BJ (cell line): ENCODE data around the gene SMARCA1. TPM values are rescaled to one million over a fixed set of nuclear protein-coding genes. Genes with fewer than 3 reads are reported as not detected.

Source experiments
- CTCF ChIA-PET: fragments of 350-600 bp; formaldehyde crosslinking; extraction: SDS; loops from one replicate; lab custom pipeline; 2021; ENCODE audit warnings: antibody characterized with exemption, inconsistent platforms; lab: Yijun Ruan, JAX
- POLR2A ChIA-PET: fragments of 300-600 bp; sonication (Branson Sonifier 250); formaldehyde crosslinking; extraction: SDS; loops from one replicate; lab custom pipeline; 2021; ENCODE audit warnings: antibody characterized with exemption; lab: Charles Lee
- DNase-seq: peaks from one replicate; pipeline ENCODE4 v3.0.0-alpha.2; 2011; ENCODE audit warnings: low read depth
- H3K27me3 ChIP-seq: 2 replicates; pipeline ENCODE4 v1.6.0; 2011; ENCODE audit warnings: low read length; ENCODE audit not compliant: control insufficient read depth, insufficient read depth
- H3K36me3 ChIP-seq: 2 replicates; pipeline ENCODE4 v1.5.1; 2011; ENCODE audit warnings: low read length; ENCODE audit not compliant: control insufficient read depth, insufficient read depth
- H3K4me3 ChIP-seq: 2 replicates; pipeline ENCODE4 v1.5.1; 2011; ENCODE audit warnings: low read depth, mild to moderate bottlenecking, control low read depth, low read length
- CTCF ChIP-seq: IDR thresholded peaks from 2 replicates; pipeline ENCODE4 v1.5.1; 2011; ENCODE audit warnings: low read depth, mild to moderate bottlenecking, control low read depth, inconsistent platforms, low read length, moderate library complexity; ENCODE audit not compliant: insufficient read depth
- polyA plus RNA-seq: library from polyadenylated mRNA; depleted of rRNA; stranded (reverse); fragments of >200 nt; gene quantifications from 2 replicates; pipeline ENCODE4 v1.2.3, GENCODE V29; 2011

The SMARCA1 gene
- polyA plus RNA-seq, 1 experiment = 13.9 TPM

GRCh38 chrX:129510331-129510730 is 13.0 kb downstream of the SMARCA1 start:
- CTCF ChIA-PET = no interaction called here
- Histone ChIP-seq H3K27me3 (no peaks in the 10 kb centered on the region), H3K36me3 (no peaks in the 10 kb centered on the region), H3K4me3 (no peak overlapping the region)
- POLR2A ChIA-PET = interaction anchor here (0.6 kb wide), 1 partner anchor 30 kb away, joined by 6 read pairs; the partner anchor contains the start of gene OCRL
- no peak for TF ChIP-seq CTCF
- DNase-seq = no peak

GRCh38 chrX:129497146-129497843 is 26.0 kb downstream of the SMARCA1 start:
- H3K27me3 ChIP-seq = no peaks in the 10 kb centered on the region
- H3K36me3 ChIP-seq = no peaks in the 10 kb centered on the region; the same call in 1 of the 2 replicates
- CTCF ChIA-PET = no interaction called here
- H3K4me3 ChIP-seq = no peak overlapping the region
- TF ChIP-seq CTCF = no peak
- POLR2A ChIA-PET = no interaction called here
- no peak for DNase-seq

- no peak for TF ChIP-seq CTCF
- DNase-seq = no peak
- Histone ChIP-seq H3K27me3 (no peaks in the 10 kb centered on the region), H3K4me3 (no peak overlapping the region), H3K36me3 (no peaks in the 10 kb centered on the region; the same call in 1 of the 2 replicates)
- ChIA-PET POLR2A (no interaction called here), CTCF (no interaction called here)
These were observed 26.7 kb downstream of the SMARCA1 start for GRCh38 chrX:129496625-129497024.

- ChIA-PET POLR2A (no interaction called here), CTCF (no interaction called here)
- H3K27me3 ChIP-seq = no peaks in the 10 kb centered on the region
- DNase-seq = no peak
- no peak for TF ChIP-seq CTCF
- no peaks in the 10 kb centered on the region; the same call in 1 of the 2 replicates for H3K36me3 ChIP-seq
- H3K4me3 ChIP-seq = no peak overlapping the region
These were observed 27.4 kb downstream of the SMARCA1 start for GRCh38 chrX:129495900-129496299.

- no peak for DNase-seq
- ChIA-PET POLR2A (no interaction called here), CTCF (no interaction called here)
- H3K36me3 ChIP-seq = no peaks in the 10 kb centered on the region; the same call in 1 of the 2 replicates
- H3K4me3 ChIP-seq = no peak overlapping the region
- no peak for TF ChIP-seq CTCF
- H3K27me3 ChIP-seq = no peaks in the 10 kb centered on the region
These were observed 28.4 kb downstream of the SMARCA1 start for GRCh38 chrX:129494887-129495286.
